Stimulated activated effector memory CD8-positive, alpha-beta T cell treated with anti-CD3 and anti-CD28 coated beads, Interleukin-12 subunit alpha, Interleukin-12 subunit beta, amount 100 ng/mL, for 72 hours (primary cell): ENCODE data around the gene ZFHX3.

Experiments
- ATAC-seq: fragments of 150-1000 bp; cut with Tn5 transposase; 2 replicates; pipeline ENCODE4 v1.10.0; 2021
- DNase-seq, 2 donors: peaks; one replicate each; pipeline ENCODE4 v3.0.0; 2021 to 2022; ENCODE audit warnings: low spot score in 2 of 2
- H3K27ac Mint-ChIP-seq: one replicate; pipeline ENCODE4 v1.8.0; 2022; ENCODE audit warnings: mild to moderate bottlenecking, mixed read lengths
- H3K36me3 Mint-ChIP-seq: one replicate; pipeline ENCODE4 v1.8.0; 2022; ENCODE audit warnings: mild to moderate bottlenecking, mixed read lengths
- H3K4me1 Mint-ChIP-seq: one replicate; pipeline ENCODE4 v1.8.0; 2022; ENCODE audit warnings: mixed read lengths
- H3K4me3 Mint-ChIP-seq: one replicate; pipeline ENCODE4 v1.8.0; 2022; ENCODE audit warnings: mild to moderate bottlenecking, mixed read lengths
- H3K9me3 Mint-ChIP-seq: one replicate; pipeline ENCODE4 v1.8.0; 2022; ENCODE audit warnings: mixed read lengths

The ZFHX3 gene

DNA sequence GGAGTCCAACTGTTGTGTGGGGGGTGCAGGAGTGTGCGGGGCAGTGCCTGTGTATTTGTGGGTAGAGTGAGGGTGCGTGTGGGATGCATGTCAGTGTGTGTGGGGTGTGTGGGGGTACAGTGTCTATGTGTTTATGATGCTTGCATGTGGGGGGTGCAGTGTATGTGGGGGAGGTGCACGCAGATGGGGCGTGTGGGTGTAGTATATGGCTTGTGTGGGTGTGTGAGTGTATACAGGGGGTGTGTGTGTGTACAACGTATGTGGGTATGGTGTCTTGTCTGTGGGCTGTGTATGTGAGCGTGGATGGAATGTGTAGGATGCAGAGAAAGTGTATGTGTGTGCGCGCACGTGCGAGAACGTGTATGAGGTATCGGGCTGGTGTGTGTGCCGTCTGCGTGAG is 160.4 kb downstream of the ZFHX3 start:
- ATAC-seq (no peak), DNase-seq (no peak)
- H3K27ac Mint-ChIP-seq: no peak overlapping the region
- H3K9me3 Mint-ChIP-seq: peaks cover 7% of the 10 kb centered on the region
- no peaks in the 10 kb centered on the region for H3K4me1 Mint-ChIP-seq
- no peaks in the 10 kb centered on the region for H3K36me3 Mint-ChIP-seq
- no peak overlapping the region for H3K4me3 Mint-ChIP-seq

DNA sequence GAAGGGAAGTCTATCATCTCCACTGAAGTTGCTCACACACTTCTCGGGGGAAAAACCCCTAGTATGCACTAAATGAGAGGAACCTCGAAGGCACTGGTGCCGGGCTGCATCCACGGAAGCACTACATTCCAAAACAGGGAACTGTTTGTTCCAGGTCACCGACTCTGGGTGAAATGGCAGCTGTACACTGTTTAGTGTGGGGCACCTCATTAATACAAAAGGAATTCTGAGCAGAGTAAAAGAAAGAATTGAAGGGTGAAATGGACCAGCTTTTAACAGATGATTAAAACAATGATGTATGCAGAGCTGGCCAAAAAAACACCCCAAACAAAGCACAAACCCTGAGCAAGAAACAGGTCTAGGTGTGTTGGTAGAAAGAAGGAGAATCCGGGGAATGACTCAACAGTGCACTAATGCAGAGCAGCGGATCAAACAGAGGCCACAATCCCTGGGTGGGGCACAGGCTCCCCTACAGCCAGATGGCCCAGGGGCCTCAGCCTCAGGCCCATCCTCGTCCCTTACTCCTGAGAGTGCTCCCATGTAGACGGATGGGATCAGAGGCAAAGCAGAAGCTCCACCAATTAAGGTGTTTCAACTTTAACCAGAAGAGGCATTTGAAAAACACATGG is 161.5 kb downstream of the ZFHX3 start:
- H3K36me3 Mint-ChIP-seq: no peaks in the 10 kb centered on the region
- ATAC-seq (no peak), DNase-seq (no peak)
- H3K4me1 Mint-ChIP-seq: no peaks in the 10 kb centered on the region
- no peak overlapping the region for H3K4me3 Mint-ChIP-seq
- no peak overlapping the region for H3K27ac Mint-ChIP-seq
- H3K9me3 Mint-ChIP-seq: peaks cover 7% of the 10 kb centered on the region

DNA sequence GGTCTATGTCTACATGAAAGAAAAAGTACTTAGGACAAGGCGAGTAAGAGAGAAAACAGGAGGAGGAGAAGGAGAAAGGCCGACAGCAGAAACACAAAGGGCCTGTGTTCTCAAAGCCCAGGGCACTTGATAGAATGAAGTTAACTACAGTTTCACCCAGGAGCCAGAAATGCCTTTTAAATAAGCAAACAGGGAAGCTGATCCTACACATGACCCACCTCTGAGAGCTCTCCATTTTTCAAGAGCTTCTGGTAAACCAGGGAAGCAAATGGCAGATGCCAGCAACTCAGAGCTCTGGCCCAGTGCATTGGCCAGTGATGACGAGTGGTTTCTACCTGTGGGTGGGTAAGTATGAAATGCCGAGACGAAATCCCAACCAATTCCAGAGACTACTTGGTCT is 163.4 kb downstream of the ZFHX3 start:
- Mint-ChIP-seq H3K4me3 (no peak overlapping the region), H3K9me3 (peaks cover 2% of the 10 kb centered on the region), H3K36me3 (no peaks in the 10 kb centered on the region), H3K4me1 (no peaks in the 10 kb centered on the region), H3K27ac (no peak overlapping the region)
- DNase-seq (no peak), ATAC-seq (no peak)

DNA sequence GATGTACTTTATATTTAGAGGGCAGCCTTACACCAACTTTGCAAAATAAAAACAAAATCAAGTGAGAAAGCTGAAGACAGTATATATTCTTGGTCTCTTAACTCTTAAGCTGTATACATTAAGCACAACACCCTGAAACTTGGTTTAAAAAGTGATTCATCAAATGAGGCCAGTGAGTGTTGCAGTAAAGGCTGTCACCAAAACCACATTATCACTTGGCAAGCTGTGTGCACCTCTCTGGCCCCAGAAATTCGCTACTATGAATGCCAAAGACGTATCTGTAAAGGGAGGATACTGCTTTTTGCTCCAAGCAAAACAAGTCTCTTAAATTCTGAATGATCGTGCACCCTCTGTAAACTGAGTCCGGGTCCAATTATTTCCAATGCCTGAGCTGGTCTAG is 163.9 kb downstream of the ZFHX3 start:
- ATAC-seq (peak; percentile 17), DNase-seq (no peak)
- Mint-ChIP-seq H3K4me3 (no peak overlapping the region), H3K9me3 (peaks cover 2% of the 10 kb centered on the region), H3K27ac (no peak overlapping the region), H3K36me3 (no peaks in the 10 kb centered on the region), H3K4me1 (no peaks in the 10 kb centered on the region)

DNA sequence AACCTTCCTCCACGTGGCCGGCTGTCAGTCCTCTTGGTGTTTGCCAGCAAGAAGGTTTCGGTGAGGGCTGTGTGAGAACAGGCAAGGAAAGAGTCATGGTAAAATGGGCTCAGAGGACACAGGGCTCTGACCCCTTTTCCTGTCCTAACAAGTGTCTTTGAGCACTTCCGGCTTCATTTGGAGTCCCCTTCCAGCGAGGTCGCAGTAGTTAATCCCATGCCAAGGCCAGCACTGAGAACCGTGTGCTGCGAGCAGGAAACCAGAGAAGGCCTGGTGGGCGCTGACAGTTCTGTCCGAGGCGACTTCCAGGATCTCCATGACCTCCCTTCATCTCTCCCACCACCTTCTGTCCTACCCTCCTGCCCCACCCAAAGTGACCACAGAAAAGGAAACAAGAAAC is 168.1 kb downstream of the ZFHX3 start:
- H3K27ac Mint-ChIP-seq: no peak overlapping the region
- no peak for DNase-seq
- H3K4me3 Mint-ChIP-seq: no peak overlapping the region
- no peak for ATAC-seq
- no peaks in the 10 kb centered on the region for H3K36me3 Mint-ChIP-seq
- H3K9me3 Mint-ChIP-seq: no peaks in the 10 kb centered on the region
- H3K4me1 Mint-ChIP-seq: no peaks in the 10 kb centered on the region

DNA sequence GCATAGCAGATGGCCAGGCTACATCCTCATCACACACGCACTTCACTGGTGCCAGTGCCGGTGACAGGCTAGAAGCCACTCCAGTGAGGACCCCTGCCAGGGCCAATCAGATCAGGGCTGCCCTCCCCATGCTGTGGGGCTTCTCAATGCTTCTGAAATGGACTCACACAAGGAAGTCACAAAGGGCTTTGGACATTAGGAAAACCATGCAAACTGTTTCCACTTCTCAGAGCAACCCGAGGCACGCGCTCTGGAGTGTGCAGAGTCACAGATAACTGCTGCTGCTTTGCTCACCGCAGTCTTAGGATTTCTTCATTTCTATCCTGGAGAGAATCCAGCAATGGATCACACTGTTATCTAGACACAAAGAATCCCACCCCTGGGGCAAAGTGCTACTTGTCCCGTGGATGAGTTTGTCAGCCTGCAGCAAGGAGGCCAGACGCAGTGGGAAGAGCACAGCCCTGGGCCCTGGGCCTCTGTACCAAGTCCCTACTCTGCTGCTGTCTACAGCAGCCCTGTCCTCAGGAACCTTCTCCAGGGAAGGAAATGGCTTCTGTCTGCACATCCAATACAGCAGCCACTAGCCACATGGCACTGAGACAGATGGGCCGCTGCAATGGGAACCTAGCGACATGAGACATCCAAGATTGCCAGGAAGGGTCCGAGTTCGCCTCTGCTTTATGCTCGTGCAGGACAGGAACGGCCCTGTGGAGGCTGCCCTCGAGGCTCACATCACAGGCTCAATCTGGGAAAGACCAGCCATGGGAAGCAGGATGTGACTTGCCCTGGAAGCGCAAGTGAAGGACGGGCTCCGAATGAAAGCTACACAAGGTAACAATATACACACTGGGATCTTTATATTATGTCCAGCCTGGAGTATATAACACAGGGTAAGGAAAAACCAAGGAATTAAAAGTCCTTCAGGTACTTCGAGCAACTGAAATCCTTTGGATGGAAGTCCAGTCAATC is 169.3 kb downstream of the ZFHX3 start:
- H3K9me3 Mint-ChIP-seq: no peaks in the 10 kb centered on the region
- no peak for DNase-seq
- H3K4me1 Mint-ChIP-seq: no peaks in the 10 kb centered on the region
- H3K27ac Mint-ChIP-seq: no peak overlapping the region
- no peak for ATAC-seq
- no peaks in the 10 kb centered on the region for H3K36me3 Mint-ChIP-seq
- no peak overlapping the region for H3K4me3 Mint-ChIP-seq

DNA sequence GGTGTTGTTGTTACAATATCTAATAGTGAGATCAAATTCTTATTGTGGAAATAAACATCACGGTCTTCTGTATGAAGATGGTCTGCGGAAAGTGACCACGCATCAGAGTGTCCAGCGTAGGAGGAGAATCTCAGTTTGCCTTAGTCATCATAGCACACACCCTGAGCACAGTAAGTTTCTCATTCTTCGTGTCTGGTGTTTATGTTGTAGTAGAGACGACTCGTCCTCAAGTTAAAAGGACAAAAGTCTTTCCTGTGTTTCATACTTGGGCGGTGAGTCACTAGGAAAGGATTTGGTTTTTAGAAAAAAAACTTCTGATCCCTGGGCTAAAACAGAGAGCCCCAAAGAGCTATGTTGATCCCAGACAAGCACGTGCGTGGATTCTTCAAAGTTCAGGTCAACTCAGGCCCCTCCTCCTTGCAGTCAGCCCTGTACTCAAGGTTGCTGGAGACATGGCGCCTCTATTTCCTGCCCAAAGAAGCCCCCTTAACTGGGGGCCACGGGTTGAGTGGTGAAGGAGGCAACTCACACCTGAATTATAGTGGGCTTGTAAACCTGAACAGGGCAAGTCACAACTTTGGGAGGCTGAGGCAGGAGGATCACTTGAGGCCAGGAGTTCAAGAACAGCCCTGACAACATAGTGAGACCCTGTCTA is 170.4 kb downstream of the ZFHX3 start:
- no peaks in the 10 kb centered on the region for H3K4me1 Mint-ChIP-seq

DNA sequence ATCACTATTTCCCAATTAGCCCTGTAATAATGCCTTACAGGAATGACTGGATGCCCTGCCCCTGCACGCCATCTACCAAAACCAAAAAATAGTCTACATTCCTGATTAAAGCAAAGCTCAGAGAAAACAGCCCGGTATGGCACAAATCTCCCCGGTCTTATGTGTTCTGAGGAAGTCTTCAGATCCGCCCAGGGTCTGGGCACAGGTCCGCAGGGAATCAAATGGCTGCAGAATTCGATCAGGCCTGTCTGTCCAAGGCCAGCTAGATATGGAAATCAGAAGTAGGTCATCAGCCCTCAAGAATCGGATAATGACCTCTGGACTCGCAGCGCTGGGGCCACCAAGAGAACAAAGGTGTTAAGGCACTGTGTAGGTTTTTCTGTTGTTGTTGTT is 171.0 kb downstream of the ZFHX3 start:
- H3K4me1 Mint-ChIP-seq: no peaks in the 10 kb centered on the region
- H3K36me3 Mint-ChIP-seq: no peaks in the 10 kb centered on the region
- H3K9me3 Mint-ChIP-seq: no peaks in the 10 kb centered on the region
- H3K4me3 Mint-ChIP-seq: no peak overlapping the region
- H3K27ac Mint-ChIP-seq: no peak overlapping the region
- no peak for DNase-seq
- ATAC-seq: no peak

More for the DNA sequence above, 170.4 kb downstream of the ZFHX3 start:
- Mint-ChIP-seq H3K4me3 (no peak overlapping the region), H3K36me3 (no peaks in the 10 kb centered on the region), H3K27ac (no peak overlapping the region), H3K9me3 (no peaks in the 10 kb centered on the region)
- ATAC-seq (no peak), DNase-seq (no peak)

DNA sequence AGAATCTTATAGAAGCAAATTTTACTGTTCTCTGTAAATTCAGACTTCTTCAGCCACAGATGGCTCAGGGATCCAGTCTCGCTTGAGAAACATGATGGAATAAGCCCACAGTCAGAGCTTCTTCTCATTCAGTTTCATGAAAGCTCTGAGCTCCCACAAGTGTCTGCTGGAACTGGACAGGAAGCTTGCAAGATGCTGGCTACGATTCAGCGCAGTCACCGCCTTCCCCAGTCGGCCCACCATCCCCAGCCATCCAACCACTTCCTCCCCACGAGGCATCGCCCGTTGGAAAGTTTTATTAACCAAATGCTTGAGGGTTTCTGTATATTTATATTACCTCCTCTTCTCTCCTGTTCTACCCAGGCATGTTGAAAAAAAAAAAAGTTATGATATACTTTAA is 171.7 kb downstream of the ZFHX3 start:
- Mint-ChIP-seq H3K9me3 (no peaks in the 10 kb centered on the region), H3K27ac (no peak overlapping the region), H3K4me3 (no peak overlapping the region), H3K4me1 (no peaks in the 10 kb centered on the region), H3K36me3 (no peaks in the 10 kb centered on the region)
- DNase-seq (no peak), ATAC-seq (no peak)

DNA sequence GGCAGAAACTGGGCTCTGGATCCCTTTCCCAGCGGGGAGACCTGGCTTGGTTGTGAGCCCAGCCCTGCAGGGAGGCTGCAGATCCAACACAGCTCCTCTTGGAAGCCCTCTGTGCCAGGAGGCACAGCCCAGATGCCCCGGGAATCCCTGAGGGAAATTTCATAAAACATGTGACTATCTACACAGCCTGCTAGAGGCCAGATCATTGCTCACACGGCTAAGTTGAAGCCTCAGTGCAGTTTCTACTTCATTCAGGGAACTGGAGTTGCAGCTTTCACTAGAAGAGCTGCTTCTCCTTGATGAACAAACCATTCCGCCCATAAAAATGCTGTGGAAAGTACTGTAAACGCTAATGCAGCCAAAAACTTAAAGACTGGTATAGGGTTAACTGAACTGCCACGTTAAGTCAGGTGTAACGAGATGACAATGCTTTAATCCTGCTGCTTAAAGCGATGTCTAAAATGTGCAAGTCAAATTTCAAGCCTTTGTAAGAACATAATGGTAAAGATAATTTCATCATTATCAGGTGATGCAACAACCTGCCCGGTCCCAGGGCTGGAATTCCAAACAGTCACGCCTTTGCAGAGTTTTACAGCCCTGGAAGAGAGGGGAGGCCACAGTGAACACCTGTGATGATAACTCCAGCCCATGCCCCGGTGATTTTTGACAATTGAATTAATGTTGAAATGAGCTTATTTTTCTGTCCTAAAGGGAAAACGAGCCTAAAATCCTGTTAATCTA is 172.5 kb downstream of the ZFHX3 start:
- Mint-ChIP-seq H3K4me1 (no peaks in the 10 kb centered on the region), H3K4me3 (no peak overlapping the region), H3K9me3 (no peaks in the 10 kb centered on the region), H3K36me3 (no peaks in the 10 kb centered on the region), H3K27ac (no peak overlapping the region)
- DNase-seq (no peak), ATAC-seq (no peak)

DNA sequence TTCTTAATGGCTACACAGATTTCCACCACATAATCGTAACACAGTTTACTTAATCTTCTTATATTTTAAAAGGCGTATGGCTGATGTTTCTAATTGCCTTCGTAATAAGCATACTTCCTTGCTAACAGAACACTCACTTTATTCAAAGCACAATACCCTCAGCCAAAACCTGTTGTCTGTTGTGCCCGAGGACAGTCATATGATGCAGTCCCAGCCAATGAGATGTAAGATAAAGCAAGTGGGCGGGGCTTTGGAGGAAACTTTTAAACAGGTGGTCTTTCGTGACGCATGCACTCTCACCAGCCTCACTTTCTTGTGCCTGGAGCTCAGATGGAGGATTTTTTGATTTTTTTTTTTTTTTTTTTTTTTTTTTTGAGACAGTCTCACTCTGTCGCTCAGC is 174.1 kb downstream of the ZFHX3 start:
- Mint-ChIP-seq H3K36me3 (no peaks in the 10 kb centered on the region), H3K27ac (no peak overlapping the region), H3K4me1 (no peaks in the 10 kb centered on the region), H3K9me3 (no peaks in the 10 kb centered on the region), H3K4me3 (no peak overlapping the region)
- ATAC-seq (no peak), DNase-seq (no peak)

DNA sequence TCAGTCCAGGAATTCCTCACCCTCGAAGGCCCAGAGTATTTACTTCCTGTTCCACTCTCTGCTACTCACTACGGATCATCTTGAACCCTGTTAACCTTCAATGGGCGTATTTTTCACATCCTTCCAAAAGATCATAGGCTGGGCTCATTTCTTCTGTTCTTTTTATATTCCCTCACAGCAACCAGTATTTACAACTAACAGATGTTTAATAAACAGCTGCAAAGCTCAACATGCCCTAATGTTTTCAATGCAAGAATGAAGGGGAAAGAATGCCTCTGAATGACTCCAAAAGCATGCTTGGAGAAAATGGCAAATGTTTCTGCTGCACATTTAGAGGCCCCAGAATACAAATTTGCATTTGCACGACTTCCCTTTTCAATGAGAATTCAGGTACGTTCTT is 174.9 kb downstream of the ZFHX3 start:
- no peaks in the 10 kb centered on the region for H3K4me1 Mint-ChIP-seq
- H3K9me3 Mint-ChIP-seq: no peaks in the 10 kb centered on the region
- no peaks in the 10 kb centered on the region for H3K36me3 Mint-ChIP-seq
- no peak overlapping the region for H3K4me3 Mint-ChIP-seq
- H3K27ac Mint-ChIP-seq: no peak overlapping the region
- ATAC-seq (no peak), DNase-seq (no peak)

DNA sequence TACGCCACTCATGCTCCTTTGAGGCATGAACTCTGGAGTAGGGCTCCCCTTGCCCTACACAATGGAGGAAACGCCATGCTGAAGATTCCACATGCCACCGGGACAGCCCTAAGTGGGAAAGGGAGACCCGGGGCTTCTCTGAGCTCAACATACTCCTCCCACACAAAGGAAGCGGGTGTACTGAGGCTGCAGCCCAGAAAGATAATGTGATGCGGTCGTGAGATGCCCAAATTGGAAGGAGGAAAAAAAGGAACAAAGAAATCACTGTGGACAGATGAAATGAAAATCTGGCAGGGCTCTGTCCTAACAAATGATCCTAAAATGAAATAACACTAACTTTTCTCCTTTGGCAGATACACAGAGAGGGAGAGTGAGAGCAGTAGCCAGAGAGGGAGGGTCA is 182.1 kb downstream of the ZFHX3 start:
- ATAC-seq (no peak), DNase-seq (no peak)
- H3K27ac Mint-ChIP-seq: no peak overlapping the region
- no peaks in the 10 kb centered on the region for H3K9me3 Mint-ChIP-seq
- H3K4me1 Mint-ChIP-seq: no peaks in the 10 kb centered on the region
- no peak overlapping the region for H3K4me3 Mint-ChIP-seq
- no peaks in the 10 kb centered on the region for H3K36me3 Mint-ChIP-seq

DNA sequence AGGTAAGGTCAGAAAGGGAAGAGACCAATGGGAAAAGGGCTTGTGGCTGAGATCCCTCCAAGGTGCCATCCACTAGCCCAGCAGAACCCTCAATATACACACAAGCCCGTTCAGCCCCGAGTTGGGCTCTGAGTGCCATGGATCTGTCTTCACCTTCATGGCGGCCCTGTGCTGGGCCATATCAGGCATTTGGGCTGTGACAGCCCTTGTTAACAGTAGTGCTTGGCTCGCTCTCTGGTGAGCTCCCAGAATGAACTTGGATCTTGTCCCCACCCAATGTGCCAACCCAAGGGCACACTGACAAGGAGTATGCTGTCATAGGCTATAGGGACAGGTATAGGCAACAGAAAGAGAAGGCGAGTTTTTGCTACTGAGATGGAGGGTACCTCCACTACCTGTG is 182.7 kb downstream of the ZFHX3 start:
- Mint-ChIP-seq H3K4me1 (no peaks in the 10 kb centered on the region), H3K4me3 (no peak overlapping the region), H3K36me3 (no peaks in the 10 kb centered on the region), H3K9me3 (no peaks in the 10 kb centered on the region), H3K27ac (no peak overlapping the region)
- no peak for DNase-seq
- ATAC-seq: no peak

DNA sequence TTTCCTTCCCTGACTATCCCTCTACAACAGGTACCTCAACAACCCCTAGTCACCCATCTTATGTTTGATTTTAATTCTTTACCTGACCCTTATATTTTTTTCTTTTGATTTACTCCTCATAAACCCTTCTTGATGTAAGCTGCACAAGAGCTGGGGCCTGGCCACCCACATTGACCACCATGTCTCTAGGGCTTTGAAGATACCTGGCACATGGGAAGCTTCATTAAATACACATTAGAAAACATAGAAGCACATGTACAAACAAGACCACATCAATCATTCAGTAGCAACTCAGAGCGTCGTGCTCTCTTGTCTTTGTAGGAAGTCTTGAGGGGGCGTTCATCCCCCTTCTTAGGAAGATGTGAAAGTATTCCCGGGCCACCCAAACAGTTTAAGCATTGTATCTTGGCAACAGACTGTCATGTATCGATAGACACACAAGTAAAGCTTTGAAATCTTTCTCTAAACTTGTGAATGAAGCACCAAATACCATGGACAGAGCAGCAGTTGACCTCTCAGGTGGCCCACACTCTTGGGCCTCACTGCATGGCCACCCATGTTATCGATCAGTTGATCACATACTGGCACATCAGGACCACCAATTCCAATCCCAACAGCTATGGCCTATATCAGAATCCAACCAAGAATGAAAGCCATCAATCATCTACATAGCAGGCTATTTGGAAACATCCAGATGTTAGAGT is 183.6 kb downstream of the ZFHX3 start:
- no peak for DNase-seq
- H3K36me3 Mint-ChIP-seq: no peaks in the 10 kb centered on the region
- no peak overlapping the region for H3K4me3 Mint-ChIP-seq
- no peaks in the 10 kb centered on the region for H3K4me1 Mint-ChIP-seq
- H3K9me3 Mint-ChIP-seq: no peaks in the 10 kb centered on the region
- H3K27ac Mint-ChIP-seq: no peak overlapping the region
- no peak for ATAC-seq
